HG02840 (cell line): Measurements from ENCODE around the gene MOAP1.
"Not testable (repeated sequence)": the region's sequence is repeated elsewhere in the genome, so short reads cannot be mapped to it uniquely, and the experiment has no call there.

Experiments
- ATAC-seq: cut with Tn5 transposase; IDR thresholded peaks from one replicate; pipeline ENCODE4 v1.9.1; 2021; ENCODE audit warnings: mild to moderate bottlenecking, moderate library complexity, moderate number of reproducible peaks; ENCODE audit not compliant: unreplicated experiment, low FRiP score

Gene MOAP1

DNA sequence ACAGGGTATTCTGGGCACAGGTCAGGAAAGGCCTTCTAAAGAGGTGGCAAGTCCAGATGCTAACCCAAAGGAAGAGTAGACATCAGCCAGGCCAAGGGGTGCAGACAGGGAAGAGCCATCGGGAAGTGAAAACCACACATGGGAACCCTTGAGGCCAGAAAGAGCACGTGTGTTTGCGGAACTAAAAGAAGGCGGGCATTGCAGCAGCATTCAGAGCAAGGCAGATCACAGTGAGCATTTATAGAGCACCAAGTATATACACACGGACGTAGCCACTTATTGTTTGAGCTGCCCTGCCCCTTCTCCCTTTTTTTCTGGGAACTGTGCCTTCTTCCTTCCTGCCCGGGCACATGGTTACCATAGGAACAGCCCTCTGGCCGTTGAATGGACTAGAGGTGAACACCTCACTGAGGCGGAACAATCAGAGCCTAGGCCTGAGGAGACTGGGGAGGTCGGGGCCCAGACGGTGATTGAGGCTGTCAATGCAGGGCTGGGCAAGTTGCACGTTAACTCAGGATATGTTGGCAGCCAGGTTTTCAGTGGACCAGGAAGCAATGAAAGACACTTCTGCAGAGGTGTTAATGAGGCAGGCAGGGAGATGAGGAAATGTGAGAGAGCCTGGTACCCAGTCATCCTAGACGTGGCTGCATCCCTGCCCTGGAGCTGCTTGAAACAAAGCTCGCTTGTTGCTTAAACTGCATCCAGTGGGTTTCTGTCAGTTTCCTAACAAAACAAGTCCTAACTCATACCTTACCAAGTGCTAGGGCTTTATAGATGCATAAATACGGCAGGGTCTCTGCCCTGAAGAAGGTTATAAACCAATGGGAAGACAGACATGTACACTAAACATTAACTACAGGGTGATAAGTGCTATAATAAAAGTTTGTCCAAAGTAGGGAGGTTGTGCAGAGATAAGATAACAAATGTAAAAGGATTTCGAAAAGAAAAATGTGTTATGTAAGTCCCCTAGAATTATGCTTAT lies 34.2 kb downstream of the MOAP1 start:
- ATAC-seq = no peak

DNA sequence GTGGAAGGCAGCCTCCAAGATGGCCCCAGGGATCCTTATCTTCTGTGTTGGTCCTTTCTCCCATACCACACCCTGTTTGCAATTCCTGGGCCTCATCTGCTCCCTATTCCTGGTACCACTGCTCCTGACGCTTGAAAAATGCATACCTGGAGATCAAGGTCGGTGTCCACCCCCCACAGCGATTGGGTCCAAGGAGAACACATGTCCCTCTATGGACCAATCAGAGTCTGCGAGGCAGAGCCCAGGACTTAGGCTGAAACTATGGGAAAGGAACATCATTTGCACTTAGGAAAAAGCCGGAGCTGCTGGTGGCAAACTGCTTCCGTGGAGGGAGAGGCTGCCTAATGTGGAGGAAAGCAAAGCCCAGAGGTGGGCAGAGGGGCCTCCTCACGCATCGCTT lies 35.7 kb downstream of the MOAP1 start:
- no peak for ATAC-seq

DNA sequence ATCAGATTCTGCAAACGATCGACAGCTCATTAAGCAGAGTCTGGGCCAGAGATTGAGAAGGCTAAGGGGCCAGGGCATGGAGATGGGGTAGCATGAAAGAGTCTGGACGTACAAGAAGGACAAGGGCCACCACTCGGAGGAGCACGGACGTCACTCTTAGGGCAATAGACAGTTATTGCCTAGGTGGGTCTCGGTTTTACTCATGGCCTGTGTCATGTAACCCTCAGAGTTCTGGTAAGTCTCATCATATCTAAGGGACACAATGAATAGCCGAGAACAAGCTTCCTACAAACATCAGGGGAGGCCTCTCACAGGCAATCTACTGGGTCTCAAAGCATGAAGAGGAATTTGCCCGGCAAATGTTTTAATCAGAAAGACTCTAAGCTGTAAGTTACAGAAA lies 38.6 kb downstream of the MOAP1 start:
- ATAC-seq = peak; percentile 72

DNA sequence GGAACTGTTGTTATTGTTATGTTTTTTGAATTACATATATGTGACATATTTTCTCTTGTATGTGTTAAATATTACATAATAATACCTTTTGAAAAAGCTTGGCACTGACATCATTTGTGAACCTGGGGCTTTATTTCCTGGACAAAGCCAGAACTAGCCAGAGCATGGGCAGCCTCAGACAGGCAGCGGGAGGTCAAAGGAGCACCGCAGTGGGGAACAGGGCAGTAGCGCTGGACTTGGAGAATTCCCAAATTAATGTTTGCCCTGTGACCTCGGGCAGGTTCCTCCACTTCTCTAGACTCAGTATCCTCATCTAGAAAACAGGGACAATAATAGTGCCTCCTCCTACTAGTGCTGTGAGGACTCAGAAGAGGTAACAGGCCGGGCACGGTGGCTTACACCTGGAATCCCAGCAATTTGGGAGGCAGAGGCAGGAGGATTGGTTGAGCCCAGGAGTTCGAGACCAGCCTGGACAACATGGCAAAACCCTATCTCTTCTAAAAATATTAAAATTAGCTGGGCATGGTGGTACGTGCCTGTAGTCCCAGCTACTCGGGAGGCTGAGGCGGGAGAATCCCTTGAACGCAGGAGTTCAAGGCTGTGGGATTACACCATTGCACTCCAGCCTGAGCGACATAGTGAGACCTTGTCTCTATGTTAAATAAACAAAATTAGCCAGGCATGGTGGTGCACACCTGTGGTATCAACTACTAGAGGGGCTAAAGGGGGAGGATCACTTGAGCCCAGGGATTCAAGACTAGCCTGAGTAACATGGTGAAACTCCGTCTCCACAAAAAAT lies 41.6 kb downstream of the MOAP1 start:
- ATAC-seq = no peak

DNA sequence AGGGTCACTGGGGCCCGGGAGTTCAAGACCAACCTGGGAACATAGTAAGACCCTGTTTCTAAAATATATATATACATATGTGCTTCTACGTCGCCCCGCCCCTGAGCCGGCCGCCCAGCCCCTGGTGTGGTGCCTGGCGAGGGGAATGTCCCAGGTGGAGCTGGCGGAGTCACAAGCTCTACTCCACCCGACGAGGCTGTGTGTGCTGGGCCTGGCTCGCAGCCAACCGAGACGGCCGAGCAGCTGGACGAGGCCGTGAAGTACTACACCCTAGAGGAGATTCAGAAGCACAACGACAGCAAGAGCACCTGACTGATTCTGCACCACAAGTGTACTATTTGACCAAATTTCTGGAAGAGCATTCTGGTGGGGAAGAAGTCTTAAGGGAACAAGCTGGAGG lies 46.8 kb downstream of the MOAP1 start:
- ATAC-seq = no peak

DNA sequence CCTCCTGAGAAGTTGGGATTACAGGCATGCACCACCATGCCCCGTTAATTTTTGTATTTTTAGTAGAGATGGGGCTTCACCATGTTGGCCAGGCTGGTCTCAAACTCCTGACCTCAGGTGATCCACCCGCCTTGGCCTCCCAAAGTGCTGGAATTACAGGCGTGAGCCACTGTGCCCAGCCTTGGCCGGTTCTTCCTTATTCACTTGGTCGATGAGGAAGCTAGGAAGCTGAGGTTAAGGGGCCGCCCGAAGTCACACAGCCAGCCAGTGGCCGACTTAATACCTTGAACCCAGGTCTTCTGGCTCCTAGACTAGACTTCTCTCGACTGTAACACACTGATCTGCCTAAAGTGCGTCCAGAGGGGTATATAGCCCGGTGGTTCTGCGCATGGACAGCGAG lies 48.2 kb downstream of the MOAP1 start:
- not testable (repeated sequence) for ATAC-seq

DNA sequence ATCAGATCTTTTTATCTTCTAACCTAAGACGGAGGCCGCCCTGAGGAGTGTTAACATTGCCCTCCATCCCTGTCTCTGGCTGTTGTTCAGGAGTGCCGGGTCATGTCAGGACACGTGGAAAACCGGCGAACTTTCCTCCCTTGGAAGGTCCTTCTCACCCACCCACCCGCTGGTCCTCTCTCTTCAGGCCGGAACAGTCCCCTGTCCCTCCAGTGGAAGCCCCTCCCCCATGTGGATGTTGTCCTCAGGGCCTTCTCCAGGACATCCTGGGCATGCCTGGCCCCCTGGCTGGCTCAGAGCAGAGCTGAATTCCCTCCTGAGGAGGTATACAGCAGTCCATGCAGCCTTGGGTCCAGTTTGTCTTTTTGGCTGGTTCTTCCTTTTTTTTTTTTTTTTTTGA lies 48.7 kb downstream of the MOAP1 start:
- ATAC-seq = no peak

DNA sequence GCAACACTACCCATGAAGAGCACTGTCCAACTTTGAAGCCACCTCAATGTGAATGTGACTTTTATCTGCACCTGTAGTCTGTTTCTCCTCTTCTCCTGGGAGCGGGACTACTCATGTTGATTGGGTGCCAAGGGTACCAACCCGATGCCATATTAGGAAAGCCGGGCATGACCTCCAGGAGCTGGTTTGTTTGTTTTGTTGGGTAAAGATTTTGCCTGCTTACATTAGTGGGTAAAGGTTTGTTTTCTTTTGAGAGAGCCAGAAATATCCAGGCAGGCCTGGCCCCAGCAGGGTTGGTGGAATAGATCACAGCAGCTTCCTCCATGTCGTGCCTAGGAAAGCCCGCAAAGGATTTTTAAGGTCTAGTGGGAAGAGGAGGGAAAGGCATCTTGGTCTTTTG lies 49.3 kb downstream of the MOAP1 start:
- ATAC-seq = no peak

DNA sequence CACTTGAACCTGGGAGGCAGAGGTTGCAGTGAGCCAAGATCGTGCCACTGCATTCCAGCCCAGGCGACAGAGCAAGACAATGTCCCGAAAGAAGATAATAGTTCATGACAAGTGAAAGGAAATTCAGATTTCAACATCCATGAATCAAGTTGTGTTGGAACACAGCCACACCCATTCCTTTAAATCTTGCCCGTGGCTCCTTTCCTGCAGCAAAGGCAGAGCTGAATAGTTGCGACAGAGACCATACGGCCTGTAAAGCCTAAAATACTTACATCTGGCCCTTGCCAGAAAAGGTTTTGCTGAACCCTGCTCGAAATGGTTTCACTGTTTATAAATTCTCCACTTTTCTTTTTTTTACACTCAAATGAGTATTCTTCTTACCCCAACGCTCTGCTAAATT lies 51.2 kb downstream of the MOAP1 start:
- no peak for ATAC-seq

DNA sequence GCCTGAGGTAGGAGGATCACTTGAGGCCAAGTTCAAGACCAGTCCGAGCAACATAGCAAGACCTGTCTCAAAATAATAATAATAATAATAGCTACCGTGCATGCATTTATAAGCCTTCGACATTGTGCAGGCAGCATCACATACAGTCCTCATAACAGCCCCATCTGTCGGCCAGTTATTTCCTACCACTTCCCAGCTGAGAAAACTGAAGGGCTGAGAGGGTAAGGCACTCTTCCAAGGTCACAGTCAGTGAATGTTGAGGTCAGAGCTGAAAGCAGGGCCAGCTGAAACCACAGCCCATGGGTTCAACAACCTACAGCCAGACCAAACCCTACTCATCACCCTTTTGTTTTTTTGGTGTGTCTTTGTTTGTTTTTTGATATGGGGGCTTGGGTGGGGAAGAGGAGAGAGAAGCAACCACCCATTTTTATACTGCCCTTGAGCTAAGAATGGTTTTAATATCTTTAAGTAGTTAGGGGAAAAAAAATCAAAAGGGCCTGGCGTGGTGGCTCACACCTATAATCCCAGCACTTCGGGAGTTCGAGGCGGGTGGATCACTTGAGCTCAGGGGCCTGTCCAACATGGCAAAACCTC lies 52.1 kb downstream of the MOAP1 start:
- ATAC-seq = no peak
